Activated CD8-positive, alpha-beta memory T cell treated with anti-CD3 and anti-CD28 coated beads for 4 hours (primary cell): ENCODE data around the gene EEF1A2.

ENCODE experiments used
- DNase-seq, 2 donors: peaks; one replicate each; pipeline ENCODE4 v3.0.0-alpha.2; 2020; ENCODE audit warnings: low read depth in 2 of 2

EEF1A2 gene

GRCh38 chr20:63500151-63500901 is 1.4 kb upstream of the EEF1A2 start:
- no peak for DNase-seq

GRCh38 chr20:63499338-63499969 is 571 bp upstream of the EEF1A2 start:
- DNase-seq, result no peak

- no peak for DNase-seq
These were observed 642 bp downstream of the EEF1A2 start for GRCh38 chr20:63497946-63498935.

GRCh38 chr20:63497138-63497945 is 1.5 kb downstream of the EEF1A2 start:
- DNase-seq, result no peak

GRCh38 chr20:63496596-63497120 is 2.2 kb downstream of the EEF1A2 start:
- no peak for DNase-seq

GRCh38 chr20:63495741-63496595 is 2.9 kb downstream of the EEF1A2 start:
- DNase-seq, result peak; percentile 49 to 61

GRCh38 chr20:63495167-63495720 is 3.6 kb downstream of the EEF1A2 start:
- no peak for DNase-seq

GRCh38 chr20:63494420-63495166 is 4.3 kb downstream of the EEF1A2 start:
- no peak for DNase-seq

- no peak for DNase-seq
These were observed 4.8 kb downstream of the EEF1A2 start for GRCh38 chr20:63494084-63494419.

- no peak for DNase-seq
These were observed 5.3 kb downstream of the EEF1A2 start for GRCh38 chr20:63493563-63494020.

- no peak for DNase-seq
These were observed 5.9 kb downstream of the EEF1A2 start for GRCh38 chr20:63492982-63493381.

GRCh38 chr20:63492518-63492917 is 6.4 kb downstream of the EEF1A2 start:
- DNase-seq, result no peak

- DNase-seq, result no peak
These were observed 7.2 kb downstream of the EEF1A2 start for GRCh38 chr20:63491635-63492230.

GRCh38 chr20:63491078-63491477 is 7.8 kb downstream of the EEF1A2 start:
- DNase-seq, result no peak

- DNase-seq, result no peak
These were observed 8.5 kb downstream of the EEF1A2 start for GRCh38 chr20:63490416-63490815.

GRCh38 chr20:63488315-63489251 is 10.3 kb downstream of the EEF1A2 start:
- no peak for DNase-seq

- no peak for DNase-seq
These were observed 11.1 kb downstream of the EEF1A2 start for GRCh38 chr20:63487781-63488241.
